K562 (cell line): Measurements from ENCODE around the gene ZG16B. TPM values are rescaled to one million over a fixed set of nuclear protein-coding genes. Genes with fewer than 3 reads are reported as not detected.

Experiments used
- ATAC-seq: fragments of 200-7000 bp; cut with Tn5 transposase; 3 replicates; pipeline ENCODE4 v1.9.1; 2020; ENCODE audit warnings: moderate library complexity
- BruUV-seq: library from RNA; stranded (reverse); fragments of 400-500 nt; replicated peaks from 2 replicates; lab custom pipeline; 2021; lab: Mats Ljungman, UMichigan
- CTCF ChIA-PET: fragments of 300-600 bp; formaldehyde crosslinking; extraction: SDS; loops from one replicate; lab custom pipeline; 2021; ENCODE audit warnings: low intra/inter-chr PET ratio; lab: Yijun Ruan, JAX
- POLR2A ChIA-PET: fragments of 300-600, 350-650 bp; sonication (Branson Sonifier 250); formaldehyde crosslinking; extraction: SDS; loops from one replicate; lab custom pipeline; 2021; ENCODE audit warnings: antibody characterized with exemption, inconsistent platforms; lab: Yijun Ruan, JAX
- DNase-seq, 4 experiments: peaks; one replicate each; pipeline versions ENCODE4 v3.0.0 to v3.0.0-alpha.2; 2011 to 2018; ENCODE audit warnings: low spot score in 3 of 4, mixed read lengths in 3 of 4; ENCODE audit errors: extremely low read depth in 1 of 4
- FAIRE-seq: peaks from 2 replicates; lab custom pipeline; 2011; peaks lifted over from hg19 to GRCh38; lab: Jason Lieb, UNC
- H2AFZ ChIP-seq: 2 replicates; pipeline ENCODE4 v1.6.0; 2011; ENCODE audit warnings: low read depth, low read length, control low read depth, inconsistent platforms
- H3K27ac ChIP-seq: fragments of 200-600 bp; 3 replicates; pipeline ENCODE4 v1.8.0; 2011; ENCODE audit warnings: low read depth, mild to moderate bottlenecking, control low read depth, inconsistent platforms, low read length, moderate library complexity, mixed read lengths; ENCODE audit errors: extremely low read depth
- H3K27me3 ChIP-seq, 2 experiments: fragments of 300-600 bp in 1 of 2; 2 replicates in 1 of 2; 3 replicates in 1 of 2; pipeline versions ENCODE4 v1.6.0 to v1.8.0; 2011; ENCODE audit warnings: inconsistent platforms in 2 of 2, low read length in 2 of 2, mild to moderate bottlenecking in 1 of 2, mixed read lengths in 1 of 2, moderate library complexity in 1 of 2; ENCODE audit not compliant: control insufficient read depth in 2 of 2, insufficient read depth in 2 of 2
- H3K36me3 ChIP-seq: fragments of 300-600 bp; 3 replicates; pipeline ENCODE4 v1.8.0; 2011; ENCODE audit warnings: mild to moderate bottlenecking, low read length, inconsistent platforms; ENCODE audit not compliant: control insufficient read depth, insufficient read depth
- H3K4me1 ChIP-seq, 2 experiments: fragments of 200-600 bp in 1 of 2; replicated peaks in 1 of 2; 2 replicates in 1 of 2; 3 replicates in 1 of 2; pipeline versions ENCODE4 v1.5.1 to v1.8.0; 2011; ENCODE audit warnings: inconsistent platforms in 2 of 2, low read length in 2 of 2, mild to moderate bottlenecking in 1 of 2, mixed read lengths in 1 of 2, moderate library complexity in 1 of 2; ENCODE audit not compliant: control insufficient read depth in 2 of 2, insufficient read depth in 2 of 2
- H3K4me2 ChIP-seq: 2 replicates; pipeline ENCODE4 v1.6.1; 2011; ENCODE audit warnings: low read length, control low read depth, inconsistent platforms, mixed read lengths; ENCODE audit not compliant: insufficient read depth
- H3K4me3 ChIP-seq: fragments of 200-600 bp; sonication (generic), shearing (Covaris generic); 2 replicates; pipeline ENCODE4 v1.5.1; 2016; ENCODE audit warnings: control low read depth, inconsistent platforms
- H3K79me2 ChIP-seq: fragments of 200-600 bp; 3 replicates; pipeline ENCODE4 v1.8.0; 2011; ENCODE audit warnings: low read length, inconsistent platforms; ENCODE audit not compliant: control insufficient read depth, insufficient read depth
- H3K9ac ChIP-seq, 2 experiments: 2 replicates each; pipeline versions ENCODE4 v1.6.0 to v1.6.1; 2011; ENCODE audit warnings: low read depth in 2 of 2, low read length in 2 of 2, control low read depth in 1 of 2, inconsistent platforms in 1 of 2, mild to moderate bottlenecking in 1 of 2, mixed read lengths in 1 of 2; ENCODE audit not compliant: insufficient read depth in 1 of 2
- H3K9me1 ChIP-seq: one replicate; pipeline ENCODE4 v1.6.0; 2011; ENCODE audit warnings: inconsistent platforms, mild to moderate bottlenecking, low read length, moderate library complexity; ENCODE audit not compliant: control insufficient read depth, insufficient read depth
- H3K9me3 ChIP-seq: replicated peaks from 2 replicates; pipeline ENCODE4 v1.5.1; 2011; ENCODE audit warnings: low read depth, low read length, inconsistent platforms; ENCODE audit not compliant: control insufficient read depth, insufficient read depth
- H4K20me1 ChIP-seq: replicated peaks from 2 replicates; pipeline ENCODE4 v1.6.1; 2011; ENCODE audit warnings: low read length, inconsistent platforms, mixed read lengths; ENCODE audit not compliant: control insufficient read depth, insufficient read depth
- ARID3B ChIP-seq: fragments of 250-450 bp; sonication (Bioruptor Pico); IDR thresholded peaks from 2 replicates; pipeline ENCODE4 v1.4.0; 2020; ENCODE audit warnings: borderline replicate concordance
- BRD4 ChIP-seq: fragments of 200-600 bp; sonication (generic); IDR thresholded peaks from 2 replicates; pipeline ENCODE4 v1.6.1; 2017; ENCODE audit warnings: inconsistent platforms
- CEBPB ChIP-seq: fragments of 450-650 bp; IDR thresholded peaks from 2 replicates; pipeline ENCODE4 v1.6.1; 2016; ENCODE audit warnings: missing genetic modification characterization, missing compliant biosample characterization
- CEBPG ChIP-seq, 3 experiments: fragments of 200-800 bp in 1 of 3; sonication (Bioruptor generic) in 1 of 3; sonication (generic) in 1 of 3; formaldehyde crosslinking in 1 of 3; IDR thresholded peaks in 2 of 3; conservative IDR thresholded peaks in 1 of 3; 2 replicates each; pipeline versions ENCODE4 v1.6.1 to v1.8.0; 2016 to 2022; ENCODE audit warnings: missing compliant biosample characterization in 2 of 3, missing genetic modification characterization in 2 of 3, mild to moderate bottlenecking in 1 of 3, missing genetic modification reagents in 1 of 3
- DACH1 ChIP-seq: fragments of 450-650 bp; IDR thresholded peaks from 2 replicates; pipeline ENCODE4 v1.6.1; 2018; ENCODE audit not compliant: partially characterized antibody
- FOXA3 ChIP-seq, 2 experiments: fragments of 450-650 bp in 1 of 2; sonication (generic) in 1 of 2; formaldehyde crosslinking; IDR thresholded peaks in 1 of 2; conservative IDR thresholded peaks in 1 of 2; 2 replicates each; pipeline versions ENCODE4 v1.4.0 to v1.8.0; 2020 to 2022; ENCODE audit warnings: mild to moderate bottlenecking in 2 of 2, missing genetic modification reagents in 1 of 2
- MEIS2 ChIP-seq: fragments of 450-650 bp; IDR thresholded peaks from 2 replicates; pipeline ENCODE4 v1.6.1; 2014; ENCODE audit warnings: mild to moderate bottlenecking; ENCODE audit not compliant: partially characterized antibody
- NCOA1 ChIP-seq: fragments of 450-650 bp; IDR thresholded peaks from 2 replicates; pipeline ENCODE4 v1.6.1; 2016; ENCODE audit warnings: low read depth
- RERE ChIP-seq: sonication (generic); formaldehyde crosslinking; IDR thresholded peaks from 2 replicates; pipeline ENCODE4 v1.8.0; 2023; ENCODE audit warnings: missing genetic modification reagents, mild to moderate bottlenecking, borderline replicate concordance
- RUNX1 ChIP-seq: sonication (generic); IDR thresholded peaks from 2 replicates; pipeline ENCODE4 v1.6.1; 2016; ENCODE audit warnings: antibody characterized with exemption, low read depth
- TAL1 ChIP-seq: fragments of 450-650 bp; IDR thresholded peaks from 2 replicates; pipeline ENCODE4 v1.6.1; 2016; ENCODE audit warnings: mild to moderate bottlenecking
- USF1 ChIP-seq: sonication (generic); formaldehyde crosslinking; IDR thresholded peaks from 2 replicates; pipeline ENCODE4 v1.9.0; 2022; ENCODE audit warnings: mild to moderate bottlenecking, missing genetic modification reagents
- ZFX ChIP-seq: sonication (generic); formaldehyde crosslinking; IDR thresholded peaks from 2 replicates; pipeline ENCODE4 v1.8.0; 2022; ENCODE audit warnings: mild to moderate bottlenecking, missing genetic modification reagents, moderate library complexity
- ZNF324 ChIP-seq: fragments of 250-450 bp; sonication (Bioruptor Pico); IDR thresholded peaks from 2 replicates; pipeline ENCODE4 v1.4.0; 2020; ENCODE audit warnings: mild to moderate bottlenecking
- WGBS: fragments of 100-300 bp; shearing (Covaris generic); methylation state at CpG from one replicate; pipeline ENCODE4 v1.1.6; 2016; ENCODE audit warnings: low coverage, mixed read lengths; ENCODE audit not compliant: insufficient coverage; ENCODE audit errors: missing lambda C conversion rate; 5-methylcytosine and 5-hydroxymethylcytosine counted together
- in situ Hi-C: fragments of 300-500 bp; cut with MboI; formaldehyde crosslinking; loops from 4 replicates; pipeline ENCODE4 v1.15.0; 2018; ENCODE audit warnings: inconsistent platforms, mixed read lengths
- intact Hi-C: fragments of 100-400 bp; cut with micrococcal nuclease; formaldehyde crosslinking; loops from 2 replicates; pipeline ENCODE4 v1.14.2; 2022
- polyA plus RNA-seq, 8 experiments: library from polyadenylated mRNA; depleted of rRNA in 4 of 8; stranded (reverse) in 5 of 8; unstranded in 3 of 8; fragments of >200 nt; fragmentation: Nextera tagmentation in 2 of 8; fragmentation: Illumina TruSeq in 1 of 8; extraction: Ambion mirVana in 2 of 8; extraction: Trizol in 1 of 8; gene quantifications; 2 replicates each; pipeline versions ENCODE4 v1.2.1 to v1.2.3, GENCODE V29; 2011 to 2014; ENCODE audit warnings: inconsistent platforms in 1 of 8, missing spikeins in 1 of 8
- total RNA-seq, 7 experiments: library from RNA; depleted of rRNA in 6 of 7; stranded (reverse); fragments of >200 nt in 6 of 7; fragmentation: Illumina TruSeq in 2 of 7; extraction: Trizol in 2 of 7; gene quantifications; 2 replicates each; pipeline versions ENCODE4 v1.2.1 to v1.2.3, GENCODE V29; 2011 to 2021; ENCODE audit warnings: low replicate concordance in 1 of 7

Gene ZG16B
- total and polyA plus RNA-seq, 9 of the 15 experiments (the other 6 are each of a cell fraction or from before 2014, with no cell fraction given): 0.25 to 0.43 (median 0.34) TPM; not detected in 5

- ChIA-PET POLR2A (interaction anchor here (0.5 kb wide), 1 partner anchor 41 kb away, joined by 3 read pairs; no protein-coding TSS in a partner anchor), CTCF (no interaction called here)
- Histone ChIP-seq H3K79me2 (no peaks in the 10 kb centered on the region), H4K20me1 (no peaks in the 10 kb centered on the region), H3K4me2 (no peak overlapping the region), H3K4me3 (no peak overlapping the region), H3K4me1 (peaks cover 13 to 14% of the 10 kb centered on the region in 2 experiments), H3K9ac (peak overlapping the region in 1 of 2 experiments; percentile 23; a peak in 1 of 4 replicates), H2AFZ (no peak overlapping the region), H3K27me3 (peaks cover 2 to 10% of the 10 kb centered on the region in 2 experiments; a peak in 4 of 5 replicates), H3K9me3 (peaks cover 4% of the 10 kb centered on the region; the same call in 1 of the 2 replicates), H3K9me1 (no peaks in the 10 kb centered on the region), H3K36me3 (no peaks in the 10 kb centered on the region), H3K27ac (no peak overlapping the region)
- BruUV-seq: no TSS peak
- in situ Hi-C loops: no loop called here
- no peak; the same call in 2 of the 3 replicates for ATAC-seq
- intact Hi-C loops: no loop called here
- no peak for FAIRE-seq
- WGBS: 7% methylated on average over 1 of the region's 1 CpG
- DNase-seq: no peak
- TF ChIP-seq ARID3B (CRISPR knock-in tag) (no peak), TAL1 (no peak), MEIS2 (peak; percentile 84), NCOA1 (no peak), USF1 (no peak), DACH1 (no peak), FOXA3 (CRISPR knock-in tag; conservative IDR thresholded peaks at IDR 0.05 in 1 of 2, IDR thresholded peaks at IDR 0.05 in 1 of 2) (peak in 1 of 2 experiments; percentile 67; a peak in 1 of 4 replicates), CEBPG (CRISPR knock-in tag; IDR thresholded peaks at IDR 0.05) (no peak), CEBPG (tag; conservative IDR thresholded peaks at IDR 0.05 in 1 of 2, IDR thresholded peaks at IDR 0.05 in 1 of 2) (peak; percentile 77 to 82), ZNF324 (no peak), RUNX1 (no peak), CEBPB (tag) (0 out of 2 replicates have a peak, but pooled peaks have one; percentile 24), RERE (CRISPR knock-in tag) (no peak), BRD4 (no peak), ZFX (CRISPR knock-in tag) (no peak)
Observed at GRCh38 chr16:2799859-2800226, 30.3 kb upstream of the ZG16B start.
